HG02798 (cell line): Measurements from ENCODE around the gene PCDHGB2.

Experiments
- ATAC-seq: cut with Tn5 transposase; IDR thresholded peaks from one replicate; pipeline ENCODE4 v1.9.1; 2021; ENCODE audit warnings: mild to moderate bottlenecking; ENCODE audit not compliant: unreplicated experiment, poor library complexity

PCDHGB2 gene

DNA sequence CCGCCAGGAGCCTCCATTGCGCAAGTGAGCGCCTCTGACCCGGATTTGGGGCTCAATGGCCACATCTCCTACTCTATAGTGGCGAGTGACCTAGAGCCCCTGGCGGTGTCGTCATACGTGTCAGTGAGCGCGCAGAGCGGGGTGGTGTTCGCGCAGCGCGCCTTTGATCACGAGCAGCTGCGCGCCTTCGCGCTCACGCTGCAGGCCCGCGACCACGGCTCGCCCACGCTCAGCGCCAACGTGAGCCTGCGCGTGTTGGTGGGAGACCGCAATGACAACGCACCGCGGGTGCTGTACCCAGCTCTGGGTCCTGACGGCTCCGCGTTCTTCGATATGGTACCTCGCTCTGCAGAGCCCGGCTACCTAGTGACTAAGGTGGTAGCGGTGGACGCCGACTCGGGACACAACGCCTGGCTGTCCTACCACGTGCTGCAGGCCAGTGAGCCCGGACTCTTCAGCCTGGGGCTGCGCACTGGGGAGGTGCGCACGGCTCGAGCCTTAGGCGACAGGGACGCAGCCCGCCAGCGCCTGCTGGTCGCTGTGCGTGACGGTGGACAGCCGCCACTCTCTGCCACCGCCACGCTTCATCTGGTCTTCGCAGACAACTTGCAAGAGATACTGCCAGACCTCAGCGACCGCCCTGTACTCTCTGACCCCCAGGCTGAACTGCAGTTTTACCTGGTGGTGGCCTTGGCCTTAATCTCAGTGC is 50.0 kb downstream of the PCDHGB2 start:
- ATAC-seq, result no peak

DNA sequence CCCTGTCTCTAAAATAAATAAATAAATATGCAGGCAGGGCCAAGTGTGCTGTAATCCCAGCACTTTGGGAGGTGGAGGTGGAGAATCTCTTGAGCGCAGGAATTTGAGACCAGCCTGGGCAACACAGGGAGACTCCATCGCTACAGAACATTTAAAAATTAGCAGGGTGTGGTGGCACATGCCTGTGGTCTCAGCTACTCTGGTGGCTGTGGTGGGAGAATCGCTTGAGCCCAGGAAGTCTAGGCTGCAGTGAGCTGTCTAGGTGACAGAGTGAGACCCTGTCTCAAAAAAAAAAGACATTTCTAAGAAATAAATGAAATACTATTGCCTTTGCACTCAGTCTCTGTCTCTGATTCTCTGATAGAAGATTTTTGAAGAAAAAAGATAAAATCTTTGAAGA is 51.8 kb downstream of the PCDHGB2 start:
- no peak for ATAC-seq
